ENCODE measurements around the gene BFSP2. TPM values are rescaled to one million over a fixed set of nuclear protein-coding genes. Genes with fewer than 3 reads are reported as not detected.
A peak's percentile ranks its signal among the peaks of the same experiment; 100 is the strongest.
"Not testable (repeated sequence)": the region's sequence is repeated elsewhere in the genome, so short reads cannot be mapped to it uniquely, and the experiment has no call there.

BFSP2 gene
- total RNA-seq, 1 donor from 2014 or later, result not detected

GRCh38 chr3:133489466-133490085 lies 89.7 kb downstream of the BFSP2 start:
- no peaks in the 10 kb centered on the region for H3K36me3 ChIP-seq (ENCODE audit: control insufficient read depth, insufficient read depth, low read length)
- TF ChIP-seq, protein P1, sequence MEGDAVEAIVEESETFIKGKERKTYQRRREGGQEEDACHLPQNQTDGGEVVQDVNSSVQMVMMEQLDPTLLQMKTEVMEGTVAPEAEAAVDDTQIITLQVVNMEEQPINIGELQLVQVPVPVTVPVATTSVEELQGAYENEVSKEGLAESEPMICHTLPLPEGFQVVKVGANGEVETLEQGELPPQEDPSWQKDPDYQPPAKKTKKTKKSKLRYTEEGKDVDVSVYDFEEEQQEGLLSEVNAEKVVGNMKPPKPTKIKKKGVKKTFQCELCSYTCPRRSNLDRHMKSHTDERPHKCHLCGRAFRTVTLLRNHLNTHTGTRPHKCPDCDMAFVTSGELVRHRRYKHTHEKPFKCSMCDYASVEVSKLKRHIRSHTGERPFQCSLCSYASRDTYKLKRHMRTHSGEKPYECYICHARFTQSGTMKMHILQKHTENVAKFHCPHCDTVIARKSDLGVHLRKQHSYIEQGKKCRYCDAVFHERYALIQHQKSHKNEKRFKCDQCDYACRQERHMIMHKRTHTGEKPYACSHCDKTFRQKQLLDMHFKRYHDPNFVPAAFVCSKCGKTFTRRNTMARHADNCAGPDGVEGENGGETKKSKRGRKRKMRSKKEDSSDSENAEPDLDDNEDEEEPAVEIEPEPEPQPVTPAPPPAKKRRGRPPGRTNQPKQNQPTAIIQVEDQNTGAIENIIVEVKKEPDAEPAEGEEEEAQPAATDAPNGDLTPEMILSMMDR (IDR thresholded peaks at IDR 0.05; ENCODE audit: insufficient read depth, low read length, poor library complexity, severe bottlenecking), result no peak
- DNase-seq (ENCODE audit: low read depth), result no peak
- no peaks in the 10 kb centered on the region for H3K27me3 ChIP-seq (ENCODE audit: control insufficient read depth, insufficient read depth, low read length)
- no peak overlapping the region for H3K4me3 ChIP-seq (ENCODE audit: low read depth, low read length)

DNA sequence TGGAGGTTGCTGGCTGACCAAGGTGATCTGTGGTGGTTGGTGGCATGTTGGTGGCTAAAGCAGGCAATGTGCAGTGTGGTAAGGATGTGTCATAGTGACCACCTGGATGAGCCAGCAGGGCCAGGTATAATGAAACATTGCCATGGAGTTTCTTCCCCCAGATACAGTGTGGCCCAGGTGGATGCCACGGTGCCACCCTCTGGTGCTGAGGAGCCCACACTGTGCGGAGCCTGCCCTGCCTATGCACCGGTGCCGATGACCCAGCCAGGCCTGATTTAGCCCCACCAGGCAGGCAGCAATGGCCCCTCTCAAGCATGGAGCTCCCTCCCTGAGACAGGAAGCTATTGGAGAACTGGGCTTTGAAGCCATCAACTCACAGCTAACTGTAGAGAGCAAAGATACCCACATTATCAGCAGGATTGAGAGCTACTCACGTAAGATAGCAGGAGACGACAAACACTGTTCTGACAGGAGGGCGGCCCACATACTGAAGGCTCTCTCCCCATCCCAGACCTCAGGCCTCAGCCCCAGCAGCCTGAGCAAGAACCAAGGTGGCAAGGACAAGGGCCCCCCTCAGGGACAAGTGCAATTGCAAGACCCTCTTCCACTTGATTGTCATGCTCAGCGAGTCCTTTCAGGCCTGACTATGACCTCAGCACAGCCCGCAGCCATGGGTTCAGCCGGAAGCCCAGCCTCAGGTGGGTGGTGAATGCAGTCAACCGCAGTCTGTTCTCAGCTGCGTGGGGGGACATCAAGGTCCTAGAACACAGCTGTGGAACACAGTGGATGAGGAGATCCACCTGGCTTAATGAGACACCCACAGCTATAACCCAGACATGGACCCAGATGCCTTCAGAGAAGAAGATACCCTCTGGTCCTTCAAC lies 90.9 kb downstream of the BFSP2 start:
- H3K4me3 ChIP-seq (ENCODE audit: low read depth, low read length), result no peak overlapping the region
- TF ChIP-seq, protein P1 (IDR thresholded peaks at IDR 0.05; ENCODE audit: insufficient read depth, low read length, poor library complexity, severe bottlenecking), result no peak

DNA sequence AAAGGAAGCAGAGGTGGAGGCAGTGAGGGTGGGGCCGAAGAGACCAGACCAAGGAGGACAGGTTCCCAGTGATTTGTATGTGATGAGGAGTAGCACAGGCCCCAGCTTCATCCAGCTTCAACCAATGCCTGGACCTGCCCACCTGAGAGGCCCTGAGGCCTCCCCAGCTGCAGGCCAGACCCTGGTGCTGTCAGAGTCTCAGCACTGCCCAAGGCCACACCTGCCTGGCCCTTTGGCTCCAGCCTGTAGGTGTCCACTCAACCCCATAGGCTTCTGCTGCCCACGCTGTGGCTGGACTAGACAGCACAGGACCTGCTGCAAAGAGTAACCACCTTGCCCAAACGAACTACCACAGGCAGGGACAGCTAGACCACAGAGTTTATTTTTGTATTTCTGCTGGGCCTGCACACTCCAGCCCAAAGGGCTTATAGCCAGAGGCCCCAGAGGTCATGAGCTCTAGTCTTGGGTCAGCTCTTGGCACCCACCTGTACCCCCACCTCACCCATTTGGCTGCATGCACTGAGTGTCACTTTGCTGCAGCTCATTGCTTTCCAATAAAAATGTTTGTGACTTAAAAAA lies 91.7 kb downstream of the BFSP2 start:
- no peak for DNase-seq (ENCODE audit: low read depth)
- TF ChIP-seq, protein P1 (IDR thresholded peaks at IDR 0.05; ENCODE audit: insufficient read depth, low read length, poor library complexity, severe bottlenecking), result no peak
- Histone ChIP-seq H3K36me3 (ENCODE audit: control insufficient read depth, insufficient read depth, low read length) (no peaks in the 10 kb centered on the region), H3K27me3 (ENCODE audit: control insufficient read depth, insufficient read depth, low read length) (no peaks in the 10 kb centered on the region), H3K4me3 (ENCODE audit: low read depth, low read length) (no peak overlapping the region)

More for the DNA sequence above, 90.9 kb downstream of the BFSP2 start:
- DNase-seq (ENCODE audit: low read depth), result no peak
- no peaks in the 10 kb centered on the region for H3K27me3 ChIP-seq (ENCODE audit: control insufficient read depth, insufficient read depth, low read length)
- H3K36me3 ChIP-seq (ENCODE audit: control insufficient read depth, insufficient read depth, low read length), result no peaks in the 10 kb centered on the region

- no peak for DNase-seq (ENCODE audit: low read depth)
- TF ChIP-seq, protein P1 (IDR thresholded peaks at IDR 0.05; ENCODE audit: insufficient read depth, low read length, poor library complexity, severe bottlenecking), result no peak
- no peak overlapping the region for H3K4me3 ChIP-seq (ENCODE audit: low read depth, low read length)
- no peaks in the 10 kb centered on the region for H3K36me3 ChIP-seq (ENCODE audit: control insufficient read depth, insufficient read depth, low read length)
- H3K27me3 ChIP-seq (ENCODE audit: control insufficient read depth, insufficient read depth, low read length), result no peaks in the 10 kb centered on the region
These were observed 92.4 kb downstream of the BFSP2 start for GRCh38 chr3:133492159-133492741.

GRCh38 chr3:133494469-133494868 lies 94.6 kb downstream of the BFSP2 start:
- TF ChIP-seq, protein P1 (IDR thresholded peaks at IDR 0.05; ENCODE audit: insufficient read depth, low read length, poor library complexity, severe bottlenecking), result peak; percentile 30
- Histone ChIP-seq H3K4me3 (ENCODE audit: low read depth, low read length) (no peak overlapping the region), H3K27me3 (ENCODE audit: control insufficient read depth, insufficient read depth, low read length) (no peaks in the 10 kb centered on the region), H3K36me3 (ENCODE audit: control insufficient read depth, insufficient read depth, low read length) (no peaks in the 10 kb centered on the region)
- DNase-seq (ENCODE audit: low read depth), result no peak

DNA sequence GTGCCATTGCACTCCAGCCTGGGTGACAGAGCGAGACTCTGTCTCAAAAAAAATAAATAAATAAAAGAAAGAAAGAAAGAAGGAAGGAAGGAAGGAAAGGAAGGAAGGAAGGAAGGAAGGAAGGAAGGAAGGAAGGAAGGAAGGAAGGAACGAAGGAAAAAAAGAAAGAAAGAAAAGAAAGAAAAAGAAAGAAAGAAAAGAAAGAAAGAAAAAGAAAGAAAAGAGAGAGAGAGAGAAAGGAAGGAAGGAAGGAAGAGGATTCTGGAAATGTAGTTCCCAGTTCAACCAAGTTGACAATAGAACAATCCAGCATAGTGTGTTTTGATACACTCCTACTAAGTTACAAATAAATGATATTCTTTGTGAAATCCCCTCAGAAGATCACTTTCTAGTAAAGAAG lies 102.7 kb downstream of the BFSP2 start:
- not testable (repeated sequence) for H3K4me3 ChIP-seq (ENCODE audit: low read depth, low read length); H3K27me3 ChIP-seq (ENCODE audit: control insufficient read depth, insufficient read depth, low read length); H3K36me3 ChIP-seq (ENCODE audit: control insufficient read depth, insufficient read depth, low read length); DNase-seq (ENCODE audit: low read depth)
